CD4-positive, alpha-beta T cell treated with Interferon gamma for 1 hour (primary cell): ENCODE measurements around the gene TMPRSS12.
"Not testable (repeated sequence)": the region's sequence is repeated elsewhere in the genome, so short reads cannot be mapped to it uniquely, and the experiment has no call there.

Experiments
- DNase-seq: peaks from one replicate; pipeline ENCODE4 v3.0.0-alpha.2; 2020

TMPRSS12 gene

GRCh38 chr12:50927356-50927755 is 84.6 kb downstream of the TMPRSS12 start:
- no peak for DNase-seq

- DNase-seq, result no peak
Observed at GRCh38 chr12:50927766-50928224, 85.1 kb downstream of the TMPRSS12 start.

- DNase-seq, result no peak
Observed at GRCh38 chr12:50928392-50928791, 85.7 kb downstream of the TMPRSS12 start.

- no peak for DNase-seq
Observed at GRCh38 chr12:50929831-50930230, 87.1 kb downstream of the TMPRSS12 start.

GRCh38 chr12:50930477-50930876 is 87.8 kb downstream of the TMPRSS12 start:
- DNase-seq, result not testable (repeated sequence)

- DNase-seq, result no peak
Observed at GRCh38 chr12:50932787-50933280, 90.1 kb downstream of the TMPRSS12 start.

GRCh38 chr12:50933459-50934124 is 90.9 kb downstream of the TMPRSS12 start:
- no peak for DNase-seq

GRCh38 chr12:50934371-50934851 is 91.7 kb downstream of the TMPRSS12 start:
- no peak for DNase-seq

GRCh38 chr12:50934981-50935807 is 92.5 kb downstream of the TMPRSS12 start:
- no peak for DNase-seq

GRCh38 chr12:50936821-50937530 is 94.2 kb downstream of the TMPRSS12 start:
- DNase-seq, result no peak
